ENCODE measurements around the gene AFDN.

GRCh38 chr6:167981916-167982462 is 155.3 kb downstream of the AFDN start:
- TF ChIP-seq, protein P1, sequence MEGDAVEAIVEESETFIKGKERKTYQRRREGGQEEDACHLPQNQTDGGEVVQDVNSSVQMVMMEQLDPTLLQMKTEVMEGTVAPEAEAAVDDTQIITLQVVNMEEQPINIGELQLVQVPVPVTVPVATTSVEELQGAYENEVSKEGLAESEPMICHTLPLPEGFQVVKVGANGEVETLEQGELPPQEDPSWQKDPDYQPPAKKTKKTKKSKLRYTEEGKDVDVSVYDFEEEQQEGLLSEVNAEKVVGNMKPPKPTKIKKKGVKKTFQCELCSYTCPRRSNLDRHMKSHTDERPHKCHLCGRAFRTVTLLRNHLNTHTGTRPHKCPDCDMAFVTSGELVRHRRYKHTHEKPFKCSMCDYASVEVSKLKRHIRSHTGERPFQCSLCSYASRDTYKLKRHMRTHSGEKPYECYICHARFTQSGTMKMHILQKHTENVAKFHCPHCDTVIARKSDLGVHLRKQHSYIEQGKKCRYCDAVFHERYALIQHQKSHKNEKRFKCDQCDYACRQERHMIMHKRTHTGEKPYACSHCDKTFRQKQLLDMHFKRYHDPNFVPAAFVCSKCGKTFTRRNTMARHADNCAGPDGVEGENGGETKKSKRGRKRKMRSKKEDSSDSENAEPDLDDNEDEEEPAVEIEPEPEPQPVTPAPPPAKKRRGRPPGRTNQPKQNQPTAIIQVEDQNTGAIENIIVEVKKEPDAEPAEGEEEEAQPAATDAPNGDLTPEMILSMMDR (conservative IDR thresholded peaks at IDR 0.05; ENCODE audit: low read depth in 2 of 2), result no peak
- TF ChIP-seq EZH2 (IDR thresholded peaks at IDR 0.05; ENCODE audit: low read depth, unreplicated experiment) (no peak), CREB1 (CRISPR knock-in tag; IDR thresholded peaks at IDR 0.05; ENCODE audit: low read depth) (no peak), ZNF331 (CRISPR knock-in tag; IDR thresholded peaks at IDR 0.05; ENCODE audit: low read depth) (no peak), POLR2AphosphoS5 (IDR thresholded peaks at IDR 0.05; ENCODE audit: low read depth) (no peak), NANOG (IDR thresholded peaks at IDR 0.05; ENCODE audit: borderline replicate concordance) (no peak), JUNB (IDR thresholded peaks at IDR 0.05; ENCODE audit: unreplicated experiment) (no peak), EZH2phosphoT487 (IDR thresholded peaks at IDR 0.05; ENCODE audit: unreplicated experiment) (no peak)
- TF ChIP-seq, protein P2, sequence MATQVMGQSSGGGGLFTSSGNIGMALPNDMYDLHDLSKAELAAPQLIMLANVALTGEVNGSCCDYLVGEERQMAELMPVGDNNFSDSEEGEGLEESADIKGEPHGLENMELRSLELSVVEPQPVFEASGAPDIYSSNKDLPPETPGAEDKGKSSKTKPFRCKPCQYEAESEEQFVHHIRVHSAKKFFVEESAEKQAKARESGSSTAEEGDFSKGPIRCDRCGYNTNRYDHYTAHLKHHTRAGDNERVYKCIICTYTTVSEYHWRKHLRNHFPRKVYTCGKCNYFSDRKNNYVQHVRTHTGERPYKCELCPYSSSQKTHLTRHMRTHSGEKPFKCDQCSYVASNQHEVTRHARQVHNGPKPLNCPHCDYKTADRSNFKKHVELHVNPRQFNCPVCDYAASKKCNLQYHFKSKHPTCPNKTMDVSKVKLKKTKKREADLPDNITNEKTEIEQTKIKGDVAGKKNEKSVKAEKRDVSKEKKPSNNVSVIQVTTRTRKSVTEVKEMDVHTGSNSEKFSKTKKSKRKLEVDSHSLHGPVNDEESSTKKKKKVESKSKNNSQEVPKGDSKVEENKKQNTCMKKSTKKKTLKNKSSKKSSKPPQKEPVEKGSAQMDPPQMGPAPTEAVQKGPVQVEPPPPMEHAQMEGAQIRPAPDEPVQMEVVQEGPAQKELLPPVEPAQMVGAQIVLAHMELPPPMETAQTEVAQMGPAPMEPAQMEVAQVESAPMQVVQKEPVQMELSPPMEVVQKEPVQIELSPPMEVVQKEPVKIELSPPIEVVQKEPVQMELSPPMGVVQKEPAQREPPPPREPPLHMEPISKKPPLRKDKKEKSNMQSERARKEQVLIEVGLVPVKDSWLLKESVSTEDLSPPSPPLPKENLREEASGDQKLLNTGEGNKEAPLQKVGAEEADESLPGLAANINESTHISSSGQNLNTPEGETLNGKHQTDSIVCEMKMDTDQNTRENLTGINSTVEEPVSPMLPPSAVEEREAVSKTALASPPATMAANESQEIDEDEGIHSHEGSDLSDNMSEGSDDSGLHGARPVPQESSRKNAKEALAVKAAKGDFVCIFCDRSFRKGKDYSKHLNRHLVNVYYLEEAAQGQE (IDR thresholded peaks at IDR 0.05; ENCODE audit: unreplicated experiment), result no peak
- TF ChIP-seq, protein P3, sequence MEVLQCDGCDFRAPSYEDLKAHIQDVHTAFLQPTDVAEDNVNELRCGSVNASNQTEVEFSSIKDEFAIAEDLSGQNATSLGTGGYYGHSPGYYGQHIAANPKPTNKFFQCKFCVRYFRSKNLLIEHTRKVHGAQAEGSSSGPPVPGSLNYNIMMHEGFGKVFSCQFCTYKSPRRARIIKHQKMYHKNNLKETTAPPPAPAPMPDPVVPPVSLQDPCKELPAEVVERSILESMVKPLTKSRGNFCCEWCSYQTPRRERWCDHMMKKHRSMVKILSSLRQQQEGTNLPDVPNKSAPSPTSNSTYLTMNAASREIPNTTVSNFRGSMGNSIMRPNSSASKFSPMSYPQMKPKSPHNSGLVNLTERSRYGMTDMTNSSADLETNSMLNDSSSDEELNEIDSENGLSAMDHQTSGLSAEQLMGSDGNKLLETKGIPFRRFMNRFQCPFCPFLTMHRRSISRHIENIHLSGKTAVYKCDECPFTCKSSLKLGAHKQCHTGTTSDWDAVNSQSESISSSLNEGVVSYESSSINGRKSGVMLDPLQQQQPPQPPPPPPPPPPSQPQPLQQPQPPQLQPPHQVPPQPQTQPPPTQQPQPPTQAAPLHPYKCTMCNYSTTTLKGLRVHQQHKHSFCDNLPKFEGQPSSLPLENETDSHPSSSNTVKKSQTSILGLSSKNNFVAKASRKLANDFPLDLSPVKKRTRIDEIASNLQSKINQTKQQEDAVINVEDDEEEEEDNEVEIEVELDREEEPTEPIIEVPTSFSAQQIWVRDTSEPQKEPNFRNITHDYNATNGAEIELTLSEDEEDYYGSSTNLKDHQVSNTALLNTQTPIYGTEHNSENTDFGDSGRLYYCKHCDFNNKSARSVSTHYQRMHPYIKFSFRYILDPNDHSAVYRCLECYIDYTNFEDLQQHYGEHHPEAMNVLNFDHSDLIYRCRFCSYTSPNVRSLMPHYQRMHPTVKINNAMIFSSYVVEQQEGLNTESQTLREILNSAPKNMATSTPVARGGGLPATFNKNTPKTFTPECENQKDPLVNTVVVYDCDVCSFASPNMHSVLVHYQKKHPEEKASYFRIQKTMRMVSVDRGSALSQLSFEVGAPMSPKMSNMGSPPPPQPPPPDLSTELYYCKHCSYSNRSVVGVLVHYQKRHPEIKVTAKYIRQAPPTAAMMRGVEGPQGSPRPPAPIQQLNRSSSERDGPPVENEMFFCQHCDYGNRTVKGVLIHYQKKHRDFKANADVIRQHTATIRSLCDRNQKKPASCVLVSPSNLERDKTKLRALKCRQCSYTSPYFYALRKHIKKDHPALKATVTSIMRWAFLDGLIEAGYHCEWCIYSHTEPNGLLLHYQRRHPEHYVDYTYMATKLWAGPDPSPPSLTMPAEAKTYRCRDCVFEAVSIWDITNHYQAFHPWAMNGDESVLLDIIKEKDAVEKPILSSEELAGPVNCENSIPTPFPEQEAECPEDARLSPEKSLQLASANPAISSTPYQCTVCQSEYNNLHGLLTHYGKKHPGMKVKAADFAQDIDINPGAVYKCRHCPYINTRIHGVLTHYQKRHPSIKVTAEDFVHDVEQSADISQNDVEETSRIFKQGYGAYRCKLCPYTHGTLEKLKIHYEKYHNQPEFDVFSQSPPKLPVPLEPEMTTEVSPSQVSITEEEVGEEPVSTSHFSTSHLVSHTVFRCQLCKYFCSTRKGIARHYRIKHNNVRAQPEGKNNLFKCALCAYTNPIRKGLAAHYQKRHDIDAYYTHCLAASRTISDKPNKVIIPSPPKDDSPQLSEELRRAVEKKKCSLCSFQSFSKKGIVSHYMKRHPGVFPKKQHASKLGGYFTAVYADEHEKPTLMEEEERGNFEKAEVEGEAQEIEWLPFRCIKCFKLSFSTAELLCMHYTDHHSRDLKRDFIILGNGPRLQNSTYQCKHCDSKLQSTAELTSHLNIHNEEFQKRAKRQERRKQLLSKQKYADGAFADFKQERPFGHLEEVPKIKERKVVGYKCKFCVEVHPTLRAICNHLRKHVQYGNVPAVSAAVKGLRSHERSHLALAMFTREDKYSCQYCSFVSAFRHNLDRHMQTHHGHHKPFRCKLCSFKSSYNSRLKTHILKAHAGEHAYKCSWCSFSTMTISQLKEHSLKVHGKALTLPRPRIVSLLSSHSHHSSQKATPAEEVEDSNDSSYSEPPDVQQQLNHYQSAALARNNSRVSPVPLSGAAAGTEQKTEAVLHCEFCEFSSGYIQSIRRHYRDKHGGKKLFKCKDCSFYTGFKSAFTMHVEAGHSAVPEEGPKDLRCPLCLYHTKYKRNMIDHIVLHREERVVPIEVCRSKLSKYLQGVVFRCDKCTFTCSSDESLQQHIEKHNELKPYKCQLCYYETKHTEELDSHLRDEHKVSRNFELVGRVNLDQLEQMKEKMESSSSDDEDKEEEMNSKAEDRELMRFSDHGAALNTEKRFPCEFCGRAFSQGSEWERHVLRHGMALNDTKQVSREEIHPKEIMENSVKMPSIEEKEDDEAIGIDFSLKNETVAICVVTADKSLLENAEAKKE (CRISPR knock-in tag; IDR thresholded peaks at IDR 0.05), result no peak
